Mucosa of rectum (tissue), 2 donors: ENCODE measurements around the gene ZNF185.
"Not testable (repeated sequence)": the region's sequence is repeated elsewhere in the genome, so short reads cannot be mapped to it uniquely, and the experiment has no call there.

Experiments used
- H3K27ac ChIP-seq, 2 donors: one replicate each; pipeline ENCODE4 v1.7.0; 2013; ENCODE audit warnings: inconsistent platforms in 2 of 2, low read depth in 2 of 2, low read length in 2 of 2
- H3K27me3 ChIP-seq, 2 donors: one replicate each; pipeline ENCODE4 v1.7.0; 2013; ENCODE audit warnings: low read length in 2 of 2; ENCODE audit not compliant: control insufficient read depth in 2 of 2, insufficient read depth in 2 of 2
- H3K36me3 ChIP-seq, 2 donors: one replicate each; pipeline ENCODE4 v1.7.0; 2013; ENCODE audit warnings: low read length in 2 of 2; ENCODE audit not compliant: control insufficient read depth in 2 of 2, insufficient read depth in 2 of 2
- H3K4me1 ChIP-seq, 2 donors: one replicate each; pipeline ENCODE4 v1.7.0; 2013; ENCODE audit warnings: low read length in 2 of 2, mild to moderate bottlenecking in 1 of 2; ENCODE audit not compliant: control insufficient read depth in 2 of 2, insufficient read depth in 2 of 2
- H3K4me3 ChIP-seq, 2 donors: one replicate each; pipeline ENCODE4 v1.7.0; 2013; ENCODE audit warnings: low read length in 2 of 2
- H3K9ac ChIP-seq, 2 donors: one replicate each; pipeline ENCODE4 v1.7.0; 2013; ENCODE audit warnings: low read length in 2 of 2, low read depth in 1 of 2, mild to moderate bottlenecking in 1 of 2
- H3K9me3 ChIP-seq, 2 donors: one replicate each; pipeline ENCODE4 v1.7.0; 2013; ENCODE audit warnings: low read length in 2 of 2; ENCODE audit not compliant: control insufficient read depth in 2 of 2
- donor health status: healthy.
- donor health status: Normal muscosa, but diverticular disease.

The ZNF185 gene

DNA sequence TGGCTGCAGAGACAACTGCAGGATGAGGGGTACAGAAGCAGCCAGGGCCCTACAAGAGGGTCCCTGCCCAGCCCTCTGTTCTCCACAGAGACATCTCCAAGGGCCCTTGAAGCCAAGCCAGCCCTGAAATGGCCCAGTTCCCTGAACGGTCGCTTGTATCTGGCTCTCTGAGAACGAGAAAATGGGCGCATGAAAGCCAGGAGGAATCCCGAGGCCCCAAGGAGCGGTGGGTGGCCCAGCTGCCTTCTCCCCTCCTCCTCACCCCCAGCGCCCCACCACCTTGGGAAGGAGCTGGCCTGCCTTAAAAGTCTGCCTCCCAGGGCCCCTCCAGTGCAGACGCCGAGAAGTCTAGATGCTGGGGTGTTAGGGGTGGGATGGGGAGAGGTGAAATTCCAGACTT lies 5.7 kb downstream of the ZNF185 start:
- no peak overlapping the region for H3K9ac ChIP-seq
- no peak overlapping the region for H3K4me3 ChIP-seq
- no peak overlapping the region for H3K27ac ChIP-seq
- H3K36me3 ChIP-seq: no peaks in the 10 kb centered on the region
- H3K4me1 ChIP-seq: no peaks in the 10 kb centered on the region
- H3K9me3 ChIP-seq: no peaks in the 10 kb centered on the region
- peaks cover 3 to 5% of the 10 kb centered on the region in 2 donors for H3K27me3 ChIP-seq

DNA sequence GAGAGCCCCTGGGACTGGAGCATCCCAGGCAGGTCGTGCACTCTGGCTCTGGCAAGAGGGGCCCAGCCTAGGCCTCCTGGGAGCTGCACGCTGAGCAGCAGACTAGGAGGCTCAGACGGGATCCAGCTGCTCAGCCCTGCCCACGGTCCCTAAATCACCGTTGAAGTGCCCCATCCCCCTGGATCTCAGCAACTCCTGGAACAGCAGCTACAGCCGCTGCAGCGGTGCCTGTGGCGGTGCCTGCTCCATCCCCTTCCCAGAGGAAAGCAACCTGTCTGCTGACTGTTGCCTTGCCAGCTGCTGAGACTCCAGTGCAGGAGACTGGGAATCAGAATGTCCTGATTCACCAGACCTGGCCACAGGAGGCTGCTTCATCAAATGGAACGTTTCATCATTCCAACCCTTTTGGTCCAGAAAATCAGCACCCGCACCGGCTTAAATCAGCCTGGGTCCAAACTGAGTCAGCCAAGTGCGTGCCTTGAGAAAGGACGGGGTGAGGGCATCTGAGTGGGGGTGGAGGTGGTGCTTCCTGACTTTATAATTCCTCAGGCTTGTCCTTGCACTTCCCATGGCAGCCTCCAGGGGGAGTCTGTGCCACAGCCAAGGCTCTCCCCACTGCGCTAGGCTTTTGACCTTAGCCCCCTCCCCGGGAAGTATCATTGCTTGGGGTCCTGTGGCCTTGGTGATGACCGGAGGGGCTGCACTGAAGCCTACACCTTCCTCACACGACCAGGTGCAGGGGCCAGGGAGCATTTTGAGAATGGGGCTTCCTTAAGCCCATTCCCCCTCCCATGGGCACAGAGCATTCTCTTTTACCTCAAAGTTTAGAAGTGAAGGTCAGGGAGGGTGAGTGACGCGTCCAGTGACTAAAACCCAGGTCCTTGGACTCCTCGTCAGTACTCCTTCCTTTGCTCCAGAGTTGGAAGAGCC lies 6.5 kb downstream of the ZNF185 start:
- Histone ChIP-seq H3K9ac (no peak overlapping the region), H3K4me3 (no peak overlapping the region), H3K36me3 (no peaks in the 10 kb centered on the region), H3K9me3 (no peaks in the 10 kb centered on the region), H3K27ac (no peak overlapping the region), H3K27me3 (peaks cover 2 to 3% of the 10 kb centered on the region in 2 donors), H3K4me1 (no peaks in the 10 kb centered on the region)

DNA sequence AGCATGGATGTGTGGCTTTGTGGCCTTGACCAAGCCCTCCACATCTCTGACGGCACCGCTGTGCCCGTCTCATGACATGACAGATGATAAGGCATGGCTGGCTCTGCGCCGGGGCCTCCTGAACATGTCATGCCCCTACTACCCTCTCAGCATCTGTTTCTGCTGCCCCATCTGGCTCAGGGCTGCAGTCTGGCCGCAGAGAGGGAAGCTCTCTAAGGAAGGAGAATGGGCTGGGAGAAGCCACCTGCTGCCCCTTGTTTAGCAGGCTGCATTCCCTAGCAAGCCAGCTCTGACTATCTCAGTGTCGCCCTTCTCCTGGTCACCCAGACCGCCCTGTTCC lies 7.2 kb downstream of the ZNF185 start:
- Histone ChIP-seq H3K36me3 (no peaks in the 10 kb centered on the region), H3K4me1 (no peaks in the 10 kb centered on the region), H3K9me3 (no peaks in the 10 kb centered on the region), H3K27me3 (peaks cover 2 to 3% of the 10 kb centered on the region in 2 donors), H3K9ac (no peak overlapping the region), H3K4me3 (no peak overlapping the region), H3K27ac (no peak overlapping the region)

DNA sequence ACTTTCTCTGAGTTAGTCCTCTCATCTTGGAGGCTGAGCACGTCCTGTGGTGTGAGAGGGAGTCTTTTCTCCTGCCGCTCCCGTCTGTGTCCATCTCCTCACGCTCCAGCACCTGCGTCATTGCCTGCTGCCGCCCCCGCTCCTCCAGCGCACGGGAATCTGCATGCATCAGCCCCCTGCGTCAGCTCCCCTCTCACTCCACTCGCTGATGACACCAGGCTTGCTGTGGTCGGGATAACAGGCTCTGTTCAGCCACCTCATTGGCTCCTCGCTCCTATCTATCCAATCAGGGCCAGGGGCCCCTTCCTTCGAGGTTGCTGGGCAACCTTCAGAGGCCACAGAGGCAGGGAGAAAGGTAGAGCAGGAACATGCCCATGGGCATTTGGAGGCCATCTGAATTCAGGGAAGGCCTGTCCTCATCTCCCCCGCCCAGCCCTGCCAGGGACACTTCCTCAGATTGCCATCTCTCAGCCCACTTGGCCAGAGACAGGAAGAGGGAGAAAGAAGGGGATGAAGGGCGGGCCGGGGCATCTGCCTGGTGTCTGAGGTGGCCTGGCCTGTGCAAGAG lies 9.3 kb downstream of the ZNF185 start:
- H3K4me3 ChIP-seq: no peak overlapping the region
- H3K27ac ChIP-seq: no peak overlapping the region
- no peak overlapping the region for H3K9ac ChIP-seq
- no peaks in the 10 kb centered on the region for H3K9me3 ChIP-seq
- H3K27me3 ChIP-seq: peaks cover 0 to 3% of the 10 kb centered on the region in 2 donors
- H3K36me3 ChIP-seq: no peaks in the 10 kb centered on the region
- H3K4me1 ChIP-seq: no peaks in the 10 kb centered on the region

DNA sequence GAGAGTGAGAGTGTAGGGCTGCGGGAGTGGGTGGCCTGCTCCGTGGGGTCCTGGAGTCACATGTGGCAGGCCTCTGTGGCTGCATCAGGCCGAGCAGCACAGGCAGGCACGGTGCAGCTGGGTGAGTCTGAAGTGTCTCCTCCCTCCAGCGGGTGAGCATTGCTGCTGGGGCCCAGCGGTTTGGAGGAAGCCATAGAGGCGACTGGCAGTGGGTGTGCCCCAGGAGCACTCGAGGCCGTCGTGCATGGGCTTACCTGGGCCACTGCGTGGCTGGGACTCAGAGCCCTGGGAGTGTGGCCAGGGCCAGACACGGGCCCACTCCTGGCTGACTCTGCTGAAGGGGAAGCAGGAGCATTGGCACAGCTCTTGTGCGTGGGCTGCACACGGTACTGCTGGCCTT lies 10.6 kb downstream of the ZNF185 start:
- no peaks in the 10 kb centered on the region for H3K9me3 ChIP-seq

DNA sequence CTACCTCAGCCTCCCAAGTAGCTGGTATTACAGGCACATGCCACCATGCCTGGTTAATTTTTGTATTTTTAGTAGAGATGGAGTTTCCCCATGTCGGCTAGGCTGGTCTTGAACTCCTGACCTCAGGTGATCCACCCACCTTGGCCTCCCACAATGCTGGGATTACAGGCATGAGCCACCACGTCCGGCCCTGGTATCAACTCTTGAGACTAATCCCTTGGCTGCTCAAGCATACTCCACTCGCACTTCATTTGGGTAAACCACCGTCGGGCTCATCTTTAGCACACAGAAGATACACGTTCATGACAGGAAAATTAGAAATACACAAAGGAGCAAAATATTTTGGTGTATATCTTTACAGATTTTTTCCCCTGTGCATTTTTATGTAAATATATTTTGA lies 12.2 kb downstream of the ZNF185 start:
- not testable (repeated sequence) for H3K4me1 ChIP-seq, H3K27ac ChIP-seq, H3K9ac ChIP-seq, H3K36me3 ChIP-seq, H3K4me3 ChIP-seq, H3K9me3 ChIP-seq, H3K27me3 ChIP-seq

More for the DNA sequence above, 10.6 kb downstream of the ZNF185 start:
- Histone ChIP-seq H3K27me3 (peaks cover 0 to 3% of the 10 kb centered on the region in 2 donors), H3K9ac (no peak overlapping the region), H3K4me1 (no peaks in the 10 kb centered on the region), H3K27ac (no peak overlapping the region), H3K4me3 (no peak overlapping the region), H3K36me3 (no peaks in the 10 kb centered on the region)

DNA sequence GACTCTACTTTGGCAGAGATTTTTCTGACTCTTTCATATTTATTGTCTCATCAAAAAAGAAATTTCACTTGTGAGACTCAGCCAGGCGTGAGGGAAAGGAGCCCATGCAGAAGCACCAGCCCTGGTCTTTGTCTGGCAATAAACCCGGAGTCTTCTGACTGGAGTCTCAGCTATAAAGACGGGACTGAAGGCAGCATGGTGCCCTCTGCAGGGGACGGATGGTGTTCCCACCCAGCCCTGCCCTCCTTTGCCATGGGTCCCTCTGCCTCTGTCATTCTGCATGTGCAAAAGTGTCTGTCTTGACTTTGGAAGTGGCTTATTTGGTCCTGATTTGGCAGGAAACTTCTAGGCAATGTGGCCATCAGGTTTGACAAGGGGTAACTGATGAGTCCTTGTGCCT lies 14.2 kb downstream of the ZNF185 start:
- Histone ChIP-seq H3K4me1 (peaks cover 0 to 2% of the 10 kb centered on the region in 2 donors), H3K27ac (no peak overlapping the region), H3K4me3 (no peak overlapping the region), H3K9ac (no peak overlapping the region), H3K9me3 (no peaks in the 10 kb centered on the region), H3K36me3 (no peaks in the 10 kb centered on the region), H3K27me3 (no peaks in the 10 kb centered on the region)

DNA sequence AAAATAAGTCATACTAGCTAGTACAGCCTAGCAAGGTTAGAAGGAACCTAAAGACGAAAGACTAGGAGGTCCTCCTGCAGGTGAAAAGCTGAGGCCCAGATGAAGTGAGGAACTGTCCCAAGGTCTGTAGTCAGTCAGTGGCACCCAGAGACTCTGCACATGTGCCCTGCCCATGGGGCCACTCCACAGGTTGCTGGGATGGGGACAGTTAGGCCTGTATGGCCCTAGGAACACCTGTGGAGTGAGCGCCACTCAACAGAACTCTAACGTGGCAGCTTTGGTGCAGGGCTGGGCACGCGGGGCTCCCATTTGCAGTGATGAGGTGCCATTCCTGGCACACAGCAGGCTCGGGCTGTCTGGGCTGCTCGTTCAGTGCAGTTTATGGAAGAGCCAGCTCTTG lies 14.8 kb downstream of the ZNF185 start:
- no peak overlapping the region for H3K9ac ChIP-seq
- H3K27me3 ChIP-seq: no peaks in the 10 kb centered on the region
- H3K4me1 ChIP-seq: peaks cover 0 to 2% of the 10 kb centered on the region in 2 donors
- H3K27ac ChIP-seq: no peak overlapping the region
- H3K4me3 ChIP-seq: no peak overlapping the region
- no peaks in the 10 kb centered on the region for H3K36me3 ChIP-seq
- no peaks in the 10 kb centered on the region for H3K9me3 ChIP-seq

DNA sequence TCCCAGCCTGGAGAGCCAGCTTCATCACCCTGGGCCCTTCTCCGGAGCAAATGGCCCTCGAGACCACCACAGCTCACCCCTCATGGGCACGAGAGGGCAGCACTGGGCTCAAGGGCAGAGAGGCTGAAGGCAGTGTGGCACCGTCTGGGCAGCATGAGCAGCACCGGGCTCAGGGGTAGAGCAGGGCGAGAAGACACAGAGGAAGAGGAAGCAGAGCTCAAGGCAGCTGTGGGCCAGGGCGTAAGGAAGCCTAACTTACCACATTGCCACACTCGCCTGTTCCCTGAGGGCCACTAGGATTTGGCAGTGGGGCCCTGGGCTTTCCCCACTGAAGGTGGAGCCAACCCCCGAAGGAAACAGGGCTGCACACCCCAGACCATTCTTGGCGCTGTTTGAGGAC lies 15.5 kb downstream of the ZNF185 start:
- Histone ChIP-seq H3K27me3 (no peaks in the 10 kb centered on the region), H3K9me3 (no peaks in the 10 kb centered on the region), H3K36me3 (no peaks in the 10 kb centered on the region), H3K9ac (no peak overlapping the region), H3K4me3 (no peak overlapping the region), H3K4me1 (peaks cover 0 to 2% of the 10 kb centered on the region in 2 donors), H3K27ac (no peak overlapping the region)

DNA sequence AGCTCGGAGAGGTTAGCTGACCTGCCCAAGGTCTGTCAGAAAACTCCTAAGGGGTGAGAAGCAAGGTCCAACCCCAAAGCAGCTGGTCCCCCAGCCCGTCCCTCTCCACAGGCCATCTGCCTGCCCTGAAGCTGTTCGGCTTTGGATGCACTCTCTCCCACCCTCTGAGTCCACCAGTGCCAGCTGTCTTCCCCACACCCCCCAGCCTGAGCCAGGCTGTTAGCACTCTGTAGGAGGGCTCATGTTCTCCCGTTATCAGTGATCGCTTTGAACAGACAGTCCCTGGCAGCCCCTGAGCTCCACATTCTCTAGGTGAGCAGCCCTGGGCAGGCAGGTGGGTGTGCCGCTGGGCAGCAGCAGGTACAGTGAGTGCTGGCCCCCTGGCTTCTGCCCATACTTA lies 16.0 kb downstream of the ZNF185 start:
- no peak overlapping the region for H3K4me3 ChIP-seq

More for the DNA sequence above, 16.0 kb downstream of the ZNF185 start:
- Histone ChIP-seq H3K27me3 (no peaks in the 10 kb centered on the region), H3K27ac (no peak overlapping the region), H3K36me3 (no peaks in the 10 kb centered on the region), H3K4me1 (peaks cover 0 to 2% of the 10 kb centered on the region in 2 donors), H3K9ac (no peak overlapping the region), H3K9me3 (no peaks in the 10 kb centered on the region)
